Measurements from ENCODE around the gene CNTNAP2.

DNA sequence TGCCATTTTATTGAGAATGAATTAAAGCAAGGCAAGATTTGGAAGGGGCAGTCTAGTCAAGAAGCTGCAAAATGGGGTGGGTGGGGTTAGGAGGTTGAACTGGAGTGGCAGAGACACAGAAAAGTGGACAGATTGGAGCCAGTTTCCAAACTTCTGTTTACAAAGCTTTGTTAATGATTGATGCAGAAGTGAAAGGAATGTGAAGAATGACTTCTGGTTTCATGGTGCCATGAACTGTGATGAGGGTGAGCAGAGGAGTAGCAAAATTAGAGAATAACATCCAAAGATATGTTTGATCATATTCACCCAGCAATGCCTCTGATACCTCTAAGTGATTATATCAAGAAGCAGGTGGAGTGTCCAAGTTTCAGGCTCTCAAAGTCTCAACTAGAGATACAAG, 1356.0 kb downstream of the CNTNAP2 start:
- TF ChIP-seq, protein P1, sequence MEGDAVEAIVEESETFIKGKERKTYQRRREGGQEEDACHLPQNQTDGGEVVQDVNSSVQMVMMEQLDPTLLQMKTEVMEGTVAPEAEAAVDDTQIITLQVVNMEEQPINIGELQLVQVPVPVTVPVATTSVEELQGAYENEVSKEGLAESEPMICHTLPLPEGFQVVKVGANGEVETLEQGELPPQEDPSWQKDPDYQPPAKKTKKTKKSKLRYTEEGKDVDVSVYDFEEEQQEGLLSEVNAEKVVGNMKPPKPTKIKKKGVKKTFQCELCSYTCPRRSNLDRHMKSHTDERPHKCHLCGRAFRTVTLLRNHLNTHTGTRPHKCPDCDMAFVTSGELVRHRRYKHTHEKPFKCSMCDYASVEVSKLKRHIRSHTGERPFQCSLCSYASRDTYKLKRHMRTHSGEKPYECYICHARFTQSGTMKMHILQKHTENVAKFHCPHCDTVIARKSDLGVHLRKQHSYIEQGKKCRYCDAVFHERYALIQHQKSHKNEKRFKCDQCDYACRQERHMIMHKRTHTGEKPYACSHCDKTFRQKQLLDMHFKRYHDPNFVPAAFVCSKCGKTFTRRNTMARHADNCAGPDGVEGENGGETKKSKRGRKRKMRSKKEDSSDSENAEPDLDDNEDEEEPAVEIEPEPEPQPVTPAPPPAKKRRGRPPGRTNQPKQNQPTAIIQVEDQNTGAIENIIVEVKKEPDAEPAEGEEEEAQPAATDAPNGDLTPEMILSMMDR (IDR thresholded peaks at IDR 0.05; ENCODE audit: low read depth, low read length, missing input control): no peak
- TF ChIP-seq NR2F2 (IDR thresholded peaks at IDR 0.05): no peak
- TF ChIP-seq, protein P2, sequence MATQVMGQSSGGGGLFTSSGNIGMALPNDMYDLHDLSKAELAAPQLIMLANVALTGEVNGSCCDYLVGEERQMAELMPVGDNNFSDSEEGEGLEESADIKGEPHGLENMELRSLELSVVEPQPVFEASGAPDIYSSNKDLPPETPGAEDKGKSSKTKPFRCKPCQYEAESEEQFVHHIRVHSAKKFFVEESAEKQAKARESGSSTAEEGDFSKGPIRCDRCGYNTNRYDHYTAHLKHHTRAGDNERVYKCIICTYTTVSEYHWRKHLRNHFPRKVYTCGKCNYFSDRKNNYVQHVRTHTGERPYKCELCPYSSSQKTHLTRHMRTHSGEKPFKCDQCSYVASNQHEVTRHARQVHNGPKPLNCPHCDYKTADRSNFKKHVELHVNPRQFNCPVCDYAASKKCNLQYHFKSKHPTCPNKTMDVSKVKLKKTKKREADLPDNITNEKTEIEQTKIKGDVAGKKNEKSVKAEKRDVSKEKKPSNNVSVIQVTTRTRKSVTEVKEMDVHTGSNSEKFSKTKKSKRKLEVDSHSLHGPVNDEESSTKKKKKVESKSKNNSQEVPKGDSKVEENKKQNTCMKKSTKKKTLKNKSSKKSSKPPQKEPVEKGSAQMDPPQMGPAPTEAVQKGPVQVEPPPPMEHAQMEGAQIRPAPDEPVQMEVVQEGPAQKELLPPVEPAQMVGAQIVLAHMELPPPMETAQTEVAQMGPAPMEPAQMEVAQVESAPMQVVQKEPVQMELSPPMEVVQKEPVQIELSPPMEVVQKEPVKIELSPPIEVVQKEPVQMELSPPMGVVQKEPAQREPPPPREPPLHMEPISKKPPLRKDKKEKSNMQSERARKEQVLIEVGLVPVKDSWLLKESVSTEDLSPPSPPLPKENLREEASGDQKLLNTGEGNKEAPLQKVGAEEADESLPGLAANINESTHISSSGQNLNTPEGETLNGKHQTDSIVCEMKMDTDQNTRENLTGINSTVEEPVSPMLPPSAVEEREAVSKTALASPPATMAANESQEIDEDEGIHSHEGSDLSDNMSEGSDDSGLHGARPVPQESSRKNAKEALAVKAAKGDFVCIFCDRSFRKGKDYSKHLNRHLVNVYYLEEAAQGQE (IDR thresholded peaks at IDR 0.05): no peak
- TF ChIP-seq, protein P3, sequence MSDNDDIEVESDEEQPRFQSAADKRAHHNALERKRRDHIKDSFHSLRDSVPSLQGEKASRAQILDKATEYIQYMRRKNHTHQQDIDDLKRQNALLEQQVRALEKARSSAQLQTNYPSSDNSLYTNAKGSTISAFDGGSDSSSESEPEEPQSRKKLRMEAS (IDR thresholded peaks at IDR 0.05): no peak
- TF ChIP-seq TAF1 (conservative IDR thresholded peaks at IDR 0.05): no peak
- no peak for TF ChIP-seq SP1 (IDR thresholded peaks at IDR 0.05)
- no peak for TF ChIP-seq RAD21 (IDR thresholded peaks at IDR 0.05)
- TF ChIP-seq YY1 (IDR thresholded peaks at IDR 0.05): no peak
